Trophoblast cell (in vitro differentiated cells and primary cell): Measurements from ENCODE around the gene GPR22.

Experiments used
- DNase-seq, 2 donors: peaks; one replicate each; pipeline ENCODE4 v3.0.0-alpha.2; 2016
- H2AFZ ChIP-seq: 2 replicates; pipeline ENCODE4 v1.6.1; 2013; ENCODE audit warnings: low read length, moderate library complexity, mild to moderate bottlenecking; ENCODE audit not compliant: insufficient read depth, poor library complexity
- H2AK5ac ChIP-seq: 2 replicates; pipeline ENCODE4 v1.6.1; 2013; ENCODE audit warnings: mild to moderate bottlenecking, low read length
- H2BK120ac ChIP-seq: 2 replicates; pipeline ENCODE4 v1.6.1; 2013; ENCODE audit warnings: low read length, mild to moderate bottlenecking, moderate library complexity; ENCODE audit not compliant: insufficient read depth, poor library complexity
- H2BK12ac ChIP-seq: 2 replicates; pipeline ENCODE4 v1.6.1; 2013; ENCODE audit warnings: mild to moderate bottlenecking, low read length, moderate library complexity
- H2BK5ac ChIP-seq: 2 replicates; pipeline ENCODE4 v1.6.1; 2013; ENCODE audit warnings: low read length, low read depth, moderate library complexity, mild to moderate bottlenecking; ENCODE audit not compliant: poor library complexity
- H3K14ac ChIP-seq: 2 replicates; pipeline ENCODE4 v1.6.1; 2013; ENCODE audit warnings: mild to moderate bottlenecking, low read length
- H3K18ac ChIP-seq: 2 replicates; pipeline ENCODE4 v1.6.1; 2013; ENCODE audit warnings: mild to moderate bottlenecking, low read length
- H3K23ac ChIP-seq: 2 replicates; pipeline ENCODE4 v1.6.1; 2013; ENCODE audit warnings: low read length
- H3K27ac ChIP-seq: 2 replicates; pipeline ENCODE4 v1.5.1; 2013; ENCODE audit warnings: low read depth, mild to moderate bottlenecking, inconsistent platforms, low read length, moderate library complexity
- H3K27me3 ChIP-seq: 2 replicates; pipeline ENCODE4 v1.6.1; 2013; ENCODE audit warnings: inconsistent platforms, mild to moderate bottlenecking, low read length, moderate library complexity; ENCODE audit not compliant: insufficient read depth
- H3K36me3 ChIP-seq, 2 experiments: 1 replicate in 1 of 2; 2 replicates in 1 of 2; pipeline ENCODE4 v1.6.1; 2013; ENCODE audit warnings: low read length in 2 of 2, mild to moderate bottlenecking in 2 of 2, moderate library complexity in 1 of 2; ENCODE audit not compliant: insufficient read depth in 2 of 2, control insufficient read depth in 1 of 2
- H3K4ac ChIP-seq: 2 replicates; pipeline ENCODE4 v1.6.1; 2013; ENCODE audit warnings: low read depth, mild to moderate bottlenecking, low read length, moderate library complexity
- H3K4me1 ChIP-seq, 2 experiments: 1 replicate in 1 of 2; 2 replicates in 1 of 2; pipeline ENCODE4 v1.6.1; 2013; ENCODE audit warnings: low read length in 2 of 2, mild to moderate bottlenecking in 2 of 2, moderate library complexity in 1 of 2; ENCODE audit not compliant: insufficient read depth in 2 of 2, control insufficient read depth in 1 of 2
- H3K4me2 ChIP-seq: 2 replicates; pipeline ENCODE4 v1.6.1; 2013; ENCODE audit warnings: inconsistent platforms, mild to moderate bottlenecking, low read length, moderate library complexity
- H3K4me3 ChIP-seq: 2 replicates; pipeline ENCODE4 v1.5.1; 2013; ENCODE audit warnings: mild to moderate bottlenecking, low read depth, low read length, inconsistent platforms
- H3K79me1 ChIP-seq: one replicate; pipeline ENCODE4 v1.6.1; 2013; ENCODE audit warnings: low read length
- H3K79me2 ChIP-seq: 2 replicates; pipeline ENCODE4 v1.6.1; 2013; ENCODE audit warnings: low read length, mild to moderate bottlenecking; ENCODE audit not compliant: control insufficient read depth, insufficient read depth, poor library complexity
- H3K9ac ChIP-seq: 2 replicates; pipeline ENCODE4 v1.6.1; 2013; ENCODE audit warnings: mild to moderate bottlenecking, low read length
- H3K9me3 ChIP-seq: 2 replicates; pipeline ENCODE4 v1.6.1; 2013; ENCODE audit warnings: low read depth, mild to moderate bottlenecking, control low read depth, inconsistent platforms, low read length; ENCODE audit not compliant: insufficient read depth
- H4K12ac ChIP-seq: 2 replicates; pipeline ENCODE4 v1.6.1; 2013; ENCODE audit warnings: low read depth, mild to moderate bottlenecking, low read length, moderate library complexity
- H4K8ac ChIP-seq: 2 replicates; pipeline ENCODE4 v1.6.1; 2013; ENCODE audit warnings: low read depth, mild to moderate bottlenecking, low read length, moderate library complexity
- H4K91ac ChIP-seq: one replicate; pipeline ENCODE4 v1.6.1; 2013; ENCODE audit warnings: low read depth, mild to moderate bottlenecking, low read length, moderate library complexity
- WGBS: extraction: QIAGEN DNeasy Blood & Tissue Kit; methylation state at CpG from one replicate; pipeline ENCODE4 v1.1.7; 2013; ENCODE audit warnings: missing lambda C conversion rate; ENCODE audit not compliant: insufficient read length, insufficient coverage; ENCODE audit errors: extremely low coverage; 5-methylcytosine and 5-hydroxymethylcytosine counted together

Gene GPR22

GRCh38 chr7:107467972-107468371 is 1.9 kb upstream of the GPR22 start:
- Histone ChIP-seq H3K14ac (no peak overlapping the region), H3K79me1 (no peaks in the 10 kb centered on the region), H3K27me3 (no peaks in the 10 kb centered on the region), H2BK5ac (no peak overlapping the region), H3K79me2 (no peaks in the 10 kb centered on the region), H3K9me3 (no peaks in the 10 kb centered on the region), H2AK5ac (no peak overlapping the region), H3K27ac (no peak overlapping the region), H3K18ac (no peak overlapping the region), H2AFZ (no peak overlapping the region), H4K91ac (no peak overlapping the region), H3K4ac (no peak overlapping the region), H3K23ac (no peak overlapping the region), H4K12ac (no peak overlapping the region), H2BK12ac (no peak overlapping the region), H3K4me1 (no peaks in the 10 kb centered on the region), H3K36me3 (no peaks in the 10 kb centered on the region), H3K9ac (no peak overlapping the region), H3K4me2 (no peak overlapping the region), H3K4me3 (no peak overlapping the region), H4K8ac (no peak overlapping the region), H2BK120ac (no peak overlapping the region)
- no peak for DNase-seq
- no CpG with 5 or more reads among the region's 2 CpGs for WGBS

- Histone ChIP-seq H2AFZ (no peak overlapping the region), H2BK5ac (no peak overlapping the region), H3K36me3 (no peaks in the 10 kb centered on the region), H3K4me3 (no peak overlapping the region), H3K27ac (no peak overlapping the region), H3K79me2 (no peaks in the 10 kb centered on the region), H3K14ac (no peak overlapping the region), H3K79me1 (no peaks in the 10 kb centered on the region), H3K9me3 (no peaks in the 10 kb centered on the region), H2AK5ac (no peak overlapping the region), H3K4ac (no peak overlapping the region), H3K23ac (no peak overlapping the region), H2BK12ac (no peak overlapping the region), H3K18ac (no peak overlapping the region), H4K8ac (no peak overlapping the region), H3K4me2 (no peak overlapping the region), H4K12ac (no peak overlapping the region), H4K91ac (no peak overlapping the region), H3K27me3 (no peaks in the 10 kb centered on the region), H3K9ac (no peak overlapping the region), H3K4me1 (no peaks in the 10 kb centered on the region), H2BK120ac (no peak overlapping the region)
- no peak for DNase-seq
- no CpG with 5 or more reads among the region's 1 CpG for WGBS
Observed at GRCh38 chr7:107468824-107469223, 1.0 kb upstream of the GPR22 start.

DNA sequence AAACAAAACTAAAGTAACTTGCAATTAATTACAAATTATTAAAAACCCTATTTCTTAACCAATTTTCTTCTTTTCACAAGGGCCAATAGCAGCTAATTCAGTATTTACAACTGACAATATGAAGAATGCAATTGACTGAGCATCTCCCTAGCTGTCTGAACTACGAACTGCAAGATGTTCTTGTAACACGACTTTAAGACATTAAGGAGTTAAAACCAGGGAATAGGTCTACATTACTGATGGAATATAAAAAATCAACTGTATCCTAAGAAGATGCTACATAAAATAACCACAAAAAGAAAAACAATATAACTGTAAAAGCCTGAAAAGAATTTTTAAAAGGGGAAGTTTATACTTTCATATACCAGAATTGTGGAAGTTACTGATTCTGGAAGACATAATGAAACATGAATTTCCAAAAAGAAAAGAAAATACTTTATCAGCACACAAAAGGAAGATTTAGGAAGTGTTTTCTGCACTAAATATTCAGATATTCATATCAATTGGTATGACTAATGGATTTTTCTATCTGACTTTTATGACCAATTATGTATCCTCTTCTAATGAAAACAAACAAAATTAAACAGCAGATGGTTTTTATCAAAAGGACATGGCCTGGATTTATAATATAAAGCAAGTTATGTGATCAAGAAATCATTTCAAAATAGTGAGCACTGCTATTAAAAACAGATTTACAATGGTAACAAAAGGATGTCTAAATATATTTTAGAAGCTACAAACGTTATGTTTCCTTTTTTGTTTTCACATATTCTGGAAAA is 1.6 kb downstream of the GPR22 start:
- Histone ChIP-seq H4K12ac (no peak overlapping the region), H3K4ac (no peak overlapping the region), H4K8ac (no peak overlapping the region), H2BK120ac (no peak overlapping the region), H3K14ac (no peak overlapping the region), H2BK5ac (no peak overlapping the region), H3K9me3 (no peaks in the 10 kb centered on the region), H3K4me2 (no peak overlapping the region), H3K4me1 (no peaks in the 10 kb centered on the region), H3K4me3 (no peak overlapping the region), H3K79me1 (no peaks in the 10 kb centered on the region), H2AK5ac (no peak overlapping the region), H3K23ac (no peak overlapping the region), H3K9ac (no peak overlapping the region), H3K18ac (no peak overlapping the region), H3K27ac (no peak overlapping the region), H3K79me2 (no peaks in the 10 kb centered on the region), H2BK12ac (no peak overlapping the region), H3K27me3 (no peaks in the 10 kb centered on the region), H3K36me3 (no peaks in the 10 kb centered on the region), H4K91ac (no peak overlapping the region), H2AFZ (no peak overlapping the region)
- no peak for DNase-seq
- WGBS = no CpG with 5 or more reads among the region's 3 CpGs

DNA sequence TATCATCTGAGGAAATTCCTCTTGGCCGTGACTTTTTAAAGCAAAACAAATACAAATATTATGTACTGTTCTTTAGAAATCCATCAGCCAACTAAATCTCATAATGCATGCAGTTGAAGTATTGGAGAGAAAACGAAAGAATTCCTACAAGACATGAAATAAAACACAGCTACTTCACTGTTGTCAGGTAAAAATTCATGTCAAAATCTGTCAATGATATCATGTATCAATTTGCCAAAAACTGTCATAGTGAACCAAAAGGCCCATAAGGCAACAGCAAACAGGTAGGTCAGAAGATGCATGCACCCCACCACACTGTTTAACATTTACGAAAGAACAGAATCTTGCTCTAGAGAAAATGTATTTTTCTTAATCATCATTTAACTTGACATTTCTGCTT is 2.3 kb downstream of the GPR22 start:
- no peak for DNase-seq
- H3K23ac ChIP-seq = no peak overlapping the region

More for the DNA sequence above, 2.3 kb downstream of the GPR22 start:
- Histone ChIP-seq H2BK120ac (no peak overlapping the region), H3K36me3 (no peaks in the 10 kb centered on the region), H2AK5ac (no peak overlapping the region), H3K27ac (no peak overlapping the region), H3K9ac (no peak overlapping the region), H4K8ac (no peak overlapping the region), H3K18ac (no peak overlapping the region), H3K4ac (no peak overlapping the region), H3K14ac (no peak overlapping the region), H4K12ac (no peak overlapping the region), H3K27me3 (no peaks in the 10 kb centered on the region), H3K4me1 (no peaks in the 10 kb centered on the region), H2BK5ac (no peak overlapping the region), H2AFZ (no peak overlapping the region), H2BK12ac (no peak overlapping the region), H3K79me2 (no peaks in the 10 kb centered on the region), H3K79me1 (no peaks in the 10 kb centered on the region), H3K4me2 (no peak overlapping the region), H3K4me3 (no peak overlapping the region), H3K9me3 (no peaks in the 10 kb centered on the region), H4K91ac (no peak overlapping the region)
- WGBS = no CpG with 5 or more reads among the region's 3 CpGs
